Skeletal muscle satellite cell (primary cell): ENCODE measurements around the gene ACADVL.
"Not testable (repeated sequence)": the region's sequence is repeated elsewhere in the genome, so short reads cannot be mapped to it uniquely, and the experiment has no call there.

Experiments
- H3K27me3 ChIP-seq: 2 replicates; pipeline ENCODE4 v1.7.0; 2013; ENCODE audit warnings: low read length; ENCODE audit not compliant: control insufficient read depth, insufficient read depth
- H3K36me3 ChIP-seq: 2 replicates; pipeline ENCODE4 v1.7.0; 2013; ENCODE audit warnings: mild to moderate bottlenecking, control low read depth, low read length; ENCODE audit not compliant: insufficient read depth
- H3K4me1 ChIP-seq: 2 replicates; pipeline ENCODE4 v1.7.0; 2013; ENCODE audit warnings: low read length; ENCODE audit not compliant: control insufficient read depth, insufficient read depth
- H3K4me2 ChIP-seq: 2 replicates; pipeline ENCODE4 v1.7.0; 2013; ENCODE audit warnings: mild to moderate bottlenecking, low read length
- H3K4me3 ChIP-seq: 2 replicates; pipeline ENCODE4 v1.7.0; 2013; ENCODE audit warnings: low read length
- H3K9ac ChIP-seq: 2 replicates; pipeline ENCODE4 v1.7.0; 2013; ENCODE audit warnings: mild to moderate bottlenecking, low read depth, low read length, moderate library complexity
- H3K9me3 ChIP-seq: replicated peaks from 2 replicates; pipeline ENCODE4 v1.7.0; 2013; ENCODE audit warnings: mild to moderate bottlenecking, control low read depth, low read length

ACADVL gene

DNA sequence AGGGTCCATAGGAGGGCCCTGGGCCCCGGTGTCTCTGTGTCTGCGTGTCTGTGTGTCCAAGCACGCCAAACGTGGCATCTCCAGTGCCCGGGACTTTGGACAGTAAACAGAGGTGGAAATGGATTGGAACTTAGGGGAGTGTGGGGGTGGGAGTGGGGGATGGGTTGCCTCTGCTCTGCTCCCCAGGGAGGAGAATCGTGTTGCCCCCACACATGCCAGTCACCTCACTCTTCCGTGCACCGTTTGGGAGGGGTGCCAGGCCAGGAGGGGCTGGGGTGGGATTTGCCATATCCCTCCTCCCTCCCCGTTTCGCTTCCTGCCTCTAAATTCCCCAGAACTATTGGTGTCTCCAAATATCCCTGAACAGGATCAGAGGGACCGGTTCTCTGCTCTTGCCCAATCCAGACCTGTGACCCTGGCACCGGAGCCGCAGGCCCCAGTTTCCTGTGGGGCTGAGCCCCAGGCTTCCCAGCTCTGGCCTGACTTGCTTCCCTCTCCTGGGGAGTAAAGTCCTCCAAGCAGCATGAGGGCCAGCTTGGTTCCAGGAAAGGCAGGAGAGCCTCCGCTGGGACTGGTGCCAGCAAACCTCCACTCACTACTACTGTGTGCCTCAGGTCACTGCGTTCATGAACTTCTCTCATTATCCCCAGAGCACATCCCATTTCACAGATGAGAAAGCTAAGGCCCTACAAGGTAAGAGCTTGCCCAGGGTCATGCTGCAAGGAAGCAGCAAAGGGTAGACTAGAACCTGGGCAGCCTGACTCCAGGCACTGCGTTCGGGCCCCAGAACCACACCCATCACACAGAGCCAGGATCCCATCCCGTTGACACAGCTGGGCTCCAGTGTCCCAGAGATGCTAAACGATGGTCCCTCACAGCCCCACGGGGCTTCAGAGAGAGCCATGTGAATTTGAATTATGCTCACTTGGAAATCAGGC is 40.2 kb upstream of the ACADVL start, which contains the start of gene ASGR1:
TSS of gene ASGR1 (minus strand) at position 54 of the 938 bp plus-strand sequence. CDS start 807 bp downstream, outside the sequence.
- H3K27me3 ChIP-seq, result peaks cover 2% of the 10 kb centered on the region
- no peaks in the 10 kb centered on the region for H3K36me3 ChIP-seq
- H3K4me3 ChIP-seq, result peak within 1 kb of the TSS; percentile 72
- peaks cover 13% of the 10 kb centered on the region for H3K4me1 ChIP-seq
- H3K4me2 ChIP-seq, result peak within 1 kb of the TSS; percentile 97
- H3K9me3 ChIP-seq, result no peaks in the 10 kb centered on the region
- H3K9ac ChIP-seq, result no peak within 1 kb of the TSS

DNA sequence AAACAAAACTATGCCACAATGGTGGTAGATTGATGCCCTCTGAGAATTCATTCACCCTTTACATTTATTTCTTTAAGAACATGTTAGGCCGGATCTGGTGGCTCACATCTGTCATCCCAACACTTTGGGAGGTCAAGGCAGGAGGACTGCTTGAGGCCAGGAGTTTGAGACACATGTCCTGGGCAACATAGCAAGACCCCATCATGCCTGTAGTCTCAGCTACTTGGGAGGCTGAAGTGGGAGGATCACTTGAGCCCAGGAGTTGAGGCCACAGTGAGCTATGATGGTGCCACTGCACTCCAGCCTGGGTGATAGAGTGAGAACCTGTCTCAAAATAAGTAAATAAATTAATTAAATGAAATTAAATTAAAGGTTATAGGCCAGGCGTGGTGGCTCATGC is 37.6 kb upstream of the ACADVL start:
- not testable (repeated sequence) for H3K4me2 ChIP-seq, H3K4me3 ChIP-seq, H3K9me3 ChIP-seq, H3K9ac ChIP-seq, H3K27me3 ChIP-seq, H3K36me3 ChIP-seq
- peaks cover 12% of the 10 kb centered on the region for H3K4me1 ChIP-seq

DNA sequence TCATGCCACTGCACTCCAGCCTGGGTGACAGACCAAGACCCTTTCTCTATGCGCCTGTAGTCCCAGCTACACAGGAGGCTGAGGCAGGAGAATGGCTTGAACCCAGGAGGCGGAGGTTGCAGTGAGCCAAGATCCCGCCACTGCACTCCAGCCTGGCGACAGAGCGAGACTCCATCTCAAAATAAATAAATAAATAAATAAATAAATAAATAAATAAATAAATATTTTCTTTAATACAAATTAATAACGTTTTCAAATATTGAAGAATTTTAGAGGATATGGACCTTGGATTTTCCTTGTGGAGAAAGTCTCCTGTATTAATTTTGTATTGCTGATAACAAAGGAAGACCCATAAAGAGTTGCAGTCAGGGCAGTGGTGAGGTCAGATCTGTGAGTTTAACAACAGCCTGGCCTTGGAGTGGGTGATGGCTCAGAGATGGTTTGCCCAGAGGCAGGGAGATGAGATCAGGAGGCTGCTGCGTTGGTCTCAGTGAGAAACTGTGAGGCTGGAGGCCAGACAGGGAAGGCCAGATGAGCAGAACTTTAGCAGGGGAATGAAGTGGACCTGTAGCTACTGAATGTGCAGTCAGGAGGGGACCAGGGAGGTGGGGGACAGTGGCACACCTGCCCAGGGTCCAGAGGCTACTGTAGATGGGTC is 36.2 kb upstream of the ACADVL start:
- no peak overlapping the region for H3K9ac ChIP-seq
- H3K27me3 ChIP-seq, result no peaks in the 10 kb centered on the region
- no peak overlapping the region for H3K4me2 ChIP-seq
- H3K36me3 ChIP-seq, result no peaks in the 10 kb centered on the region
- no peaks in the 10 kb centered on the region for H3K4me1 ChIP-seq
- no peak overlapping the region for H3K4me3 ChIP-seq
- no peaks in the 10 kb centered on the region for H3K9me3 ChIP-seq

DNA sequence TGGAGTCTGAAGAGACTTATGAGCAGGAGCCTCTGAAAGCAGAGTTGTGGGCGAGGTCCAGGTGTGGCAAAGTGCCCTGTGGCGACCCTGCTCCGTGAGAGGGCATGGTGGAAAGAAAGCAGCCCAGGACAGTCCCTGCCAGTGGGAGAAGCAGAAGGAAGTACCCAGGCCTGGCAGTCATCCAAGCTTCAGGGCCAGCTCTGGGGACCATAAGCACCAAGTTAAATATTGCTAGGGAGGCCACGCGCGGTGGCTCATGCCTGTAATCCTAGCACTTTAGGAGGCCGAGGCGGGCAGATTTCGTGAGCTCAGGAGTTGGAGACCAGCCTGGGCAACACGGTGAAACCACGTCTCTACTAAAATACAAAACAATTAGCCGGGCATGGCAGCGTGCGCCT is 35.6 kb upstream of the ACADVL start:
- no peak overlapping the region for H3K4me3 ChIP-seq

DNA sequence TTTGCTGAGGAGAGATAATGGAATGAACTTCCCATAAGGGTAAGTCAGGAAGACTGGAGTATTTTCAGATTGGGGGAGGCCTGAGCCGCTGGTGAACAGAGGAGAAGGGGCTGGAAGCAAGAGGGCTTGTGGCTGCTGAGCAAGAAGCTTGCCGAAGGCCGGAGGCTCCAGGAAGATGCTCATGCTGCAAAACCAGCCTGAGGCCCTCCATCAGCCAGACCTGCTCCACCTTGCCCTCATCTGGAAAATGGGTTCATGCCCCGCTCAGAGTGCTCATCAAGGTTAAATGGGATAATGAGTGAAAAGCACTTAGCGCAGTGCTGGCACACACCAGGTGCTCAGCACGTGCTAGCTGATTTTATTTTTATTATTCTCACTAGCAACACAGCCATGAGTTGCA is 35.1 kb upstream of the ACADVL start:
- no peaks in the 10 kb centered on the region for H3K36me3 ChIP-seq
- no peaks in the 10 kb centered on the region for H3K4me1 ChIP-seq
- H3K4me2 ChIP-seq, result no peak overlapping the region
- no peak overlapping the region for H3K4me3 ChIP-seq
- no peaks in the 10 kb centered on the region for H3K27me3 ChIP-seq
- H3K9me3 ChIP-seq, result no peaks in the 10 kb centered on the region
- H3K9ac ChIP-seq, result no peak overlapping the region

More for the DNA sequence above, 35.6 kb upstream of the ACADVL start:
- no peaks in the 10 kb centered on the region for H3K36me3 ChIP-seq
- H3K9me3 ChIP-seq, result no peaks in the 10 kb centered on the region
- H3K27me3 ChIP-seq, result no peaks in the 10 kb centered on the region
- H3K4me1 ChIP-seq, result no peaks in the 10 kb centered on the region
- no peak overlapping the region for H3K9ac ChIP-seq
- H3K4me2 ChIP-seq, result no peak overlapping the region

DNA sequence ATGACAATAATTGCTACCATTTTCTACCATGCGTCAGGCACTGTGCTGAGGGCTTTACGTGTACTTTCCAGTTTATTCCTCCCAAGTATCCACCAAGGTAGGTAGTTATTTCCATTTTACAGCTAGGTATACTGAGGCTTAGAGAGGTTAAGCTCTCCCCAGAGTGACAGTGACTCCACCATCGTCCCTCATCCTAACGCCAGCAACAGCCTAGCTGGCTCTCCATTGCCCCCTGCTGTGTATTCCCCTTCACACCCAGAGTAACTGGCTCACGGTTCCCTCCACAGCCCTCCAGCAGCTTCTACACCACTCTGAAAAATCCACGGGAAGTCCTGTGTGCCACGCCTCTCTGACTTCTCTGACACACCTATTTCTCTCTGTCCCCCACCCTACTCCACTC is 33.5 kb upstream of the ACADVL start:
- no peaks in the 10 kb centered on the region for H3K27me3 ChIP-seq
- H3K4me3 ChIP-seq, result no peak overlapping the region
- H3K4me2 ChIP-seq, result no peak overlapping the region
- H3K4me1 ChIP-seq, result no peaks in the 10 kb centered on the region
- H3K9ac ChIP-seq, result no peak overlapping the region
- H3K9me3 ChIP-seq, result no peaks in the 10 kb centered on the region
- peaks cover 4% of the 10 kb centered on the region for H3K36me3 ChIP-seq

DNA sequence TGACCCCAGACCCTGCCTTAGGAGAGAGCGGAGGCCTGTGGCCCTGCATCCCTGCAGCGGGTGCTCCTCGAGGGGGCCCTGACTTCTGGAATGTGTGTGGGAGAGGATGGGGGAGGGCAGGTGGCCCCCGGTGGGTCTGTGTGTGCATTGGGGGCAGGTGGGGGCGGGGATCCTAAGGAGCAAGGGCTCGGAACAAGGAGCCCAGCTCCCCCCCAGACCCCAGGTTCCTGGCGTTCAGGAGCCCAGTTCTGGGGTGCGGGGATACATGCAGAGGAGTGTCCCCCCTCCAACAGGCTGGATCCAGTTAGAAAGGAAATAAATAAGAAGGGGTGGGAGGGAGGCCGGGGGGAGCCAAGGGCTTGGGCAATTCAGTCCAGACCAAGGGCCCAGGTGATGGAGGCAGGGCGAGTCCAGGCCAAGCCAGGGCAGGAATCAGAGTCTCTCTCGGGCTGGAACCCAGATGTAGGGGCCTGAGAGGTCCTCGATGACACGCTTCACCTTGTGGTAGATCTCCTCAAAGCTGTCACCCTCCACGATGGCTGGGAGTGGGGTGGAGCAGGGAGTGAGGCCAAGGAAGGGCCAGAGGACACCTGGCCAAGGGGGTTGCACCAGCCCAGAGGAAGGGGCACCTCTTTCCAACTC is 29.3 kb upstream of the ACADVL start:
- Histone ChIP-seq H3K36me3 (peaks cover 21% of the 10 kb centered on the region), H3K4me3 (no peak overlapping the region), H3K27me3 (no peaks in the 10 kb centered on the region), H3K9ac (no peak overlapping the region), H3K4me2 (no peak overlapping the region), H3K4me1 (no peaks in the 10 kb centered on the region), H3K9me3 (no peaks in the 10 kb centered on the region)

DNA sequence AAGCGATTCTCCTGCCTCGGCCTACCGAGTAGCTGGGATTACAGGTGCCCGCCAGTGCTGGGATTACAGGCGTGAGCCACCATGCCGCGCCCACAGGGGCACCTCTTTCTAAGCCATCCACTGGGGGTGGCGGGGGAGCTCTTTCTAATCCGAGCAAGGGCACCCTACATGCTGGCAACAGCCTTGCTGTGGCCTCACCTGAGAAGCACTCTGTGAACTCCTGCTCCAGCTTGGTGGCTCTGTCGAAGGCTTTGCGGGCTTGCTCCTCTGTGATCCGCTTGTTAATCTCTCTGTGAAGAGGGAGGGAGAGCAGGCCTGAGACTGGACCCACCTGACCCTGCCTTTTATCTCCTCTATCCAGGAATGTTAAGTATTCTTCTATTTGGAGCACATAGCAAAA is 28.7 kb upstream of the ACADVL start:
- no peak overlapping the region for H3K9ac ChIP-seq

DNA sequence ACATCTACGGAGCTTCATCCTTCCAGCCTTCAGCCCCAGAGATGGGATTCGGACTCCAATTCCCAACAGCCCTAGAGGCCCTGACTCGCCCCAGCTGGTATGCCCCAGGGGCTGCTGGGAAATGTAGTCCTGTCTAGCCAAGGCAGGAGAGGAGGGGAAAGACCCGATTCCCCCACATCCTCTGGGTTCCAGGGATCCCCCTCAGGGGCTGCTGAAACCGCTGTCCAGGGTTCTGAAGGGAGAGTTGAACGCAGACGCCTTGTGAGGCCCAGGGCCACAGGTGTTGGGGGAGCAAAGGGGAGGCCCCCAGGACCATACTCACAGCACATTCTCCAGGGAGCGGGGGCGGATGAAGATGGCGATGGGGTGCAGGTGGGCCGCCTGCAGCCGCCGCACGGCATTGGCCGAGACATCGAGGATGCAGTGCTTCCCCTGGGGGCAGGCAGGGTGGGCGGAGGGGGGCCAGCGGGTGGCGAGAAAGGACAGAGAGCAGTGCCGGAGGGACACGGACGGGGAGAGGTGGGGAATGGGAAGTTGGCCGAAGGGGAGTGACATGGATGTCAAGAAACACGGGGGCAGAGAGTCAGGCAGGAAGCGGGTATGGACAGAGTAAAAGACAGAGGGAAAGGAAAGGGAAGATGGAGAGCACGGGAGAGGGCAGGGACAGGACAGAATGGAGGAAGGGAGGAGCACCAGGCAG is 28.0 kb upstream of the ACADVL start:
- Histone ChIP-seq H3K4me2 (no peak overlapping the region), H3K4me1 (no peaks in the 10 kb centered on the region), H3K4me3 (no peak overlapping the region), H3K36me3 (peaks cover 33% of the 10 kb centered on the region), H3K9ac (no peak overlapping the region), H3K27me3 (no peaks in the 10 kb centered on the region), H3K9me3 (no peaks in the 10 kb centered on the region)

More for the DNA sequence above, 28.7 kb upstream of the ACADVL start:
- Histone ChIP-seq H3K9me3 (no peaks in the 10 kb centered on the region), H3K4me2 (no peak overlapping the region), H3K36me3 (peaks cover 27% of the 10 kb centered on the region), H3K27me3 (no peaks in the 10 kb centered on the region), H3K4me1 (no peaks in the 10 kb centered on the region), H3K4me3 (no peak overlapping the region)

DNA sequence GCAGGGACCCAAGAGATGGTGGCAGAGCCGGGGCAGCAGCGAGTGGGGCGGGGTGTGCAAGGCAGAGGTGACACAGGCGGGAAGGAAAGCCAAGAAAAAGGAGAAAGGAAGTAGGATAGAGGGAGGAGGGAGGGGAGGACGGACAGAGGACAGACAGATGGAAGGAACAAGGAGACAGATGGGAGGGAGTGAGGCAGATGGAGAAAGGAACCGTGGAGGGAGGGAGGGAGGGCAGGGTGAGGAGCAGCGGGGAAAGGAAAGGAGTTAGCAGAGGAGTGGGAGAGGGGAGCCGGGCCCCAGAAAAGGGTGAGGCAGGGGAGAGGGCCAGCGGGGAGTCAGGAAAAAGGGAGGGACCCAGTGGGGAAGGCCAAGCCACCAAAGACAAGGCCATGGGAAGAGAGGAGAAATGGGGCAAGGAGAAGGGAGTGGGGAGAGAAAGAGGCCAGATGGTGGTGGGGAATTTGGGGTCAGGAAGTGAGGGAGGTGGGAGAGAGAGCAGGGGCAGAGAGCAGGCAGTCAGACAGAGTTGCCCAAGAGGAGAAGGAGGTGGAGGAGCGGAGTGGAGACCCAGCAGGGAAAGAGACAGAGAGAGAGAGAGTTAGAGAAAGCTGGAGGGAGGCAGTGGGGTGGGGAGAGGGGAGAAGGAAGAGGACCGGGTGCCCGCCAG is 27.3 kb upstream of the ACADVL start:
- H3K4me1 ChIP-seq, result no peaks in the 10 kb centered on the region
- H3K27me3 ChIP-seq, result no peaks in the 10 kb centered on the region
- no peak overlapping the region for H3K4me2 ChIP-seq
- peaks cover 39% of the 10 kb centered on the region for H3K36me3 ChIP-seq
- no peaks in the 10 kb centered on the region for H3K9me3 ChIP-seq
- no peak overlapping the region for H3K4me3 ChIP-seq
- no peak overlapping the region for H3K9ac ChIP-seq
